ENCODE measurements around the gene VAT1L.

Gene VAT1L

DNA sequence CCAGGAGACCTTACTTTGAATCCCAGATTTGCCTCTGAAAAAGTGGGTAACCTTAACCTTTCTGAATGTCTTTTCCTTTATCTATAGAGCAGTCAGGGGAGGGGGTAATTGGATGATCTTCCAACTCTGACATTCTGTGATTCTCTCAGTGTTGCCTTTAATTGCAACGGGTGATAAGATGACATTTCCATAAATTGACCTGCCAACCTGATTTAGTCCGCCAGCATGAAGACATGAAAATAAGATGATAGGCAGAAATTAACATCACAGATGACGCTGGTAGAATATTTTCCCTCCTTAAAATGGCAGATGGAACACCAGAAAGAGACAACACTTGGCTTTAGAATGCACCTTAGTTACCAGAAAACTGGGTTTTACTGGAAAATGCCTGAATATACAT, 72.6 kb downstream of the VAT1L start:
- FAIRE-seq: peak; percentile 13
- no peak for DNase-seq (ENCODE audit: insufficient read length, low spot score)

- no peak for DNase-seq (ENCODE audit: insufficient read length, low spot score)
- FAIRE-seq: no peak
These were observed 74.9 kb downstream of the VAT1L start for GRCh38 chr16:77863250-77863649.

DNA sequence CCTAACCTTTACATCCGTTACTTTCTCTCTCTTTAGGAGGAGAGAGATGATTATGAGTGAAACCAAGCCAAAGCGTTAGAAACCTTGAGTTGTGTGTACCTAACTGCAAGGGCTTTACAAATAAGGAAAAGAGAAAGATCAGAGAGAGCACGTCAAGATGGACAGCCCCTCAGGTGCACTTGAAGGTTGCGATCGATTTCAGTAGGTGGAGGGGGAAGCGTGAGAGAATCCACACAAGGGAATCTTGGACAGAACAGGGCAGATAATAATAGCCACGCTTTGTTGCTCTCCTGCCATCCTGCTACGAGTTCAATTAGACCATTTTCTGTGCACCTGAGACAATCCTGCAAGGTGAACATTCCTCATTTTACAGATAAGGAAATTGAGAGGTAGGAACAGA, 78.4 kb downstream of the VAT1L start:
- DNase-seq (ENCODE audit: insufficient read length, low spot score) (no peak), FAIRE-seq (no peak)

- FAIRE-seq (no peak), DNase-seq (ENCODE audit: insufficient read length, low spot score) (no peak)
These were observed 79.7 kb downstream of the VAT1L start for GRCh38 chr16:77868052-77868451.

- FAIRE-seq: no peak
- DNase-seq (ENCODE audit: insufficient read length, low spot score): no peak
These were observed 80.1 kb downstream of the VAT1L start for GRCh38 chr16:77868478-77868877.

GRCh38 chr16:77869997-77870813, 81.8 kb downstream of the VAT1L start:
- no peak for DNase-seq (ENCODE audit: insufficient read length, low spot score)

DNA sequence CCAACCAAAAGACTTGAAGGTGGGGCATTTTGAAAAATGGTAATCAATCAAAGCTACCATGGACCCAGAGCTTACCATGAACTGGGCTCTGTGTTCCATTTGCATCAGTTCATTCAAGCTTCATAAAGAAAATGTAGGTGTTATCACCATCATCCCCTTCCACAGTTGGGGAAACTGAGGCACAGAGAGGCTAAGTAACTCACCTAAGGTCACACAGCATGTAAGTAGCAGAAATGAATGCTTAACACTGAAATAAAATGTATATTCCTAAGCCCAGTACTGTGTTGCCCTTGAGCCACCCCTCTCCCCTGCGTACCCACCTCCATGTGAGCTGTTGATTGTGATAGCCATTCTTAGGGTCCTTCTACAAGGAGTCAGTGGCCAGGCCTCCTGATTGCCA, 83.6 kb downstream of the VAT1L start:
- no peak for DNase-seq (ENCODE audit: insufficient read length, low spot score)
- FAIRE-seq: no peak

More at GRCh38 chr16:77869997-77870813, 81.8 kb downstream of the VAT1L start:
- no peak for FAIRE-seq

- DNase-seq (ENCODE audit: insufficient read length, low spot score) (no peak), FAIRE-seq (no peak)
These were observed 84.7 kb downstream of the VAT1L start for GRCh38 chr16:77873066-77873465.

- DNase-seq (ENCODE audit: insufficient read length, low spot score) (no peak), FAIRE-seq (no peak)
These were observed 86.0 kb downstream of the VAT1L start for GRCh38 chr16:77874347-77874746.

DNA sequence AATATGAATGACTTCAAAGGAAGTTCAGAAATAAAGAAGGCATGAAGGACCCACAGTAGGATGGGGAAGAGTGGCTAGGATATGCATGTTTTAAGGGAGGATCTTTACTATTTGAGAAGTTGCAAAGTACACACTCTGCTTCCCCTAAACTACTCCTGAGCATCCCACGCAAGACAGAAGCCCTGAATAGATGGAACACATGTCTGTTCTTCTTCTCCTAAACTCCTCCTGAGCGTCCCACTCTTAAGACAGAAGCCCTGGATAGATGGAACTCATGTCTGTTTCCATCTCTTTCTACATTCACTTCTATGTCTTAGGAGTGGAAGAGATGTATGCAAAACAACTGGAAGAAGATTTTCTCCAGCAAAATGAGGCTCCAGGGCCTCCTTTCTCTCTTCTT, 88.4 kb downstream of the VAT1L start:
- DNase-seq (ENCODE audit: insufficient read length, low spot score): no peak
- no peak for FAIRE-seq

GRCh38 chr16:77877712-77878347, 89.5 kb downstream of the VAT1L start:
- FAIRE-seq (peak; percentile 86), DNase-seq (ENCODE audit: insufficient read length, low spot score) (peak; percentile 68)

- no peak for FAIRE-seq
- DNase-seq (ENCODE audit: insufficient read length, low spot score): no peak
These were observed 93.1 kb downstream of the VAT1L start for GRCh38 chr16:77881355-77882030.

- DNase-seq (ENCODE audit: insufficient read length, low spot score): no peak
- FAIRE-seq: peak; percentile 74
These were observed 94.0 kb downstream of the VAT1L start for GRCh38 chr16:77882358-77882757.

DNA sequence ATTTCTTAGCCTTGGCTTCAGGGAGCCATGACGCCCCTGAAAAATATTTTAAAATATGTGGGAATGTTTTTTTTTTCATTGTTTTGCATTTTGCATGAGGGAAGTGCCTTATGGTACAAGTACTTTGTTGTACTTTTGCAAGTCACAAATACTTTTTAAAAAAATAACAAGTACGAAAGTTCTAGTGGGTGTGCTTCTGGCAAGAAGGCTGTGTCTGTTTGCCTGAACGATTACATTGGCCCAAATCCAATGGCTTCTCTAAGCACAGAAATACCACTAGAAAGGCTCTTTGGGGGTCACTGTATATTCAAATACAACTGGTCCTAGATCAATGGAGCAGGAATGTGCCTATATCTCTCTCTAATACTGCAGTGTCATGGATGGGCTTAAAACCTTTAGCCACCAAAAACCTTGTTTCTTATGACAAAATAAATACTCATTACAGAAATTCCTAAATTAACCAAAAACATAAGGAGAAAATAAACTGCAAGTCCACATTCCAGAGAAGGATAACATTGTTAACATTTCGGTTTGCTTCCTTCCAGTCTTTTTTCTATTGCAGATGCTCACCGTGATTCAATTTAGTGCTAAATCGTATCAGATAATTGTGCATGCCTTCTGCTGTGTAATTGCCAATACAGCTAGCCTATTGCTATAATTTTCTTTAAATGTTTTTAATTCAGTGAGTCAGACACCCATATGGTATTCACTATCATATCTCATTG, 97.4 kb downstream of the VAT1L start:
- no peak for FAIRE-seq
- DNase-seq (ENCODE audit: insufficient read length, low spot score): no peak

GRCh38 chr16:77888871-77889270, 100.5 kb downstream of the VAT1L start:
- DNase-seq (ENCODE audit: insufficient read length, low spot score): no peak
- no peak for FAIRE-seq

- no peak for DNase-seq (ENCODE audit: insufficient read length, low spot score)
- FAIRE-seq: no peak
These were observed 101.7 kb downstream of the VAT1L start for GRCh38 chr16:77890075-77890474.

DNA sequence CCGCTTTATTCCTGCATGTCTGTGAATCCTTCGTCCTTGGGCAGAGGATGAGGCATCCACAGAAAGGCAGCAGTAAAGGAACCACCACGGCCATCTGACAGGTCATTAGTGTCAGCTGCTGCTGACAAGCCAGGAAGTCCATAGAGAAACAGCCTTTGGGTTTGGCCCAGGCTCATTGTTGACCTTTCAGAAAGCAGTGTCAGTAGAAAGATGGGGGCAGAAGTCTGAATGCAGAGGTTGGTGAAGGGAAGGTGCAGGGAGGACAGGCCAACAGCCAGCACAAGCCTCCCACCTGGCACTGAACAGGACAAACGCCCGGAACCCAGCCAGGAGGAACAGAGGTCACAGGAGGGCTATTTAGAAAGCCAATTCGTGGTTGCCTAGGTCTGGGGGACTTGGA, 105.8 kb downstream of the VAT1L start:
- FAIRE-seq (no peak), DNase-seq (ENCODE audit: insufficient read length, low spot score) (no peak)

GRCh38 chr16:77895962-77896361, 107.6 kb downstream of the VAT1L start:
- FAIRE-seq: no peak
- no peak for DNase-seq (ENCODE audit: insufficient read length, low spot score)

GRCh38 chr16:77896415-77897128, 108.2 kb downstream of the VAT1L start:
- DNase-seq (ENCODE audit: insufficient read length, low spot score): peak; percentile 18
- no peak for FAIRE-seq

DNA sequence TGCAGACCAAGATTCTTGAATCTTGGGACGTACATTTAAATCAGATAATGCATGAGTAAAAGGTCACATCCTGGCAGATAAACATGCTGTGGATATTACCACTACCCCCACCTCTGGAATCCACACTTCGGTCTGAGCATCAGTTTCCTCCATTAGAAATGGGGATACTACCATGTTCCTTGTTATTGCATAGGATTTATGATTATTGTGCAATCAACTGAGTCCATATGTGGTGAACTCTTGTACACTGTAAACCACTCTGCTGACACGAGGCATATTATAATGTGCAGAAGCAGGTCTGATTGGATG, 108.7 kb downstream of the VAT1L start:
- FAIRE-seq: no peak

More for the DNA sequence above, 108.7 kb downstream of the VAT1L start:
- peak; percentile 11 for DNase-seq (ENCODE audit: insufficient read length, low spot score)

Measured in HTR-8/SVneo (cell line).